ENCODE measurements around the gene DRP2.
"Not testable (repeated sequence)": the region's sequence is repeated elsewhere in the genome, so short reads cannot be mapped to it uniquely, and the experiment has no call there.

GRCh38 chrX:101187961-101188360 is 31.6 kb upstream of the DRP2 start:
- not testable (repeated sequence) for TF ChIP-seq POLR2A, POLR2AphosphoS5, TAF1, SPI1, POU2F2 (IDR thresholded peaks at IDR 0.05; ENCODE audit: low read depth, low read length)
